Measurements from ENCODE around the gene TBX20. TPM values are rescaled to one million over a fixed set of nuclear protein-coding genes. Genes with fewer than 3 reads are reported as not detected.

TBX20 gene
- total and polyA plus RNA-seq, 7 donors, result not detected

DNA sequence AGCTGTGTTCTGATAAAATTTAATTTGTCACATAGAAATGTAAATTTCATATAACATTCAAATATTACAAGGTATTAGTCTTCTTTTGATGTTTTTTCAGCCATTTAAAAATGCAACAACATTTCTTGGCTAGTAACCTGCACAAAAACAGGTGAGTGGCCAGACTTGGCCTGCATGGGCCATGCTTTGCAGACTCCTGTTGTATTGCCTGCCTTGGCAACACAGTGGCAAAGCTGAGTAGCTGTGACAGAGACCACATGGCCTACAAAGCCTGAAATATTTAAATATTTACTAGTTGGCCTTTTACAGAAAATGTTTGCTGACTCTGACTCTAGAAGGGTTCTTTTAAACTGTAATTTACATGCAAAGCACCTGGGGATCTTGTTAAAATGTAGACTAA is 13.5 kb upstream of the TBX20 start:
- DNase-seq, result no peak
- Histone ChIP-seq H3K9me3 (no peaks in the 10 kb centered on the region), H3K36me3 (ENCODE audit: insufficient read depth in 1 of 2, low read depth in 1 of 2) (no peaks in the 10 kb centered on the region), H3K4me3 (no peak overlapping the region), H3K27me3 (ENCODE audit: insufficient read depth in 3 of 3, low read length in 2 of 3) (peaks cover 0 to 23% (median 7%) of the 10 kb centered on the region in 3 donors), H3K27ac (no peak overlapping the region), H3K4me1 (no peaks in the 10 kb centered on the region)
- TF ChIP-seq, protein P1, sequence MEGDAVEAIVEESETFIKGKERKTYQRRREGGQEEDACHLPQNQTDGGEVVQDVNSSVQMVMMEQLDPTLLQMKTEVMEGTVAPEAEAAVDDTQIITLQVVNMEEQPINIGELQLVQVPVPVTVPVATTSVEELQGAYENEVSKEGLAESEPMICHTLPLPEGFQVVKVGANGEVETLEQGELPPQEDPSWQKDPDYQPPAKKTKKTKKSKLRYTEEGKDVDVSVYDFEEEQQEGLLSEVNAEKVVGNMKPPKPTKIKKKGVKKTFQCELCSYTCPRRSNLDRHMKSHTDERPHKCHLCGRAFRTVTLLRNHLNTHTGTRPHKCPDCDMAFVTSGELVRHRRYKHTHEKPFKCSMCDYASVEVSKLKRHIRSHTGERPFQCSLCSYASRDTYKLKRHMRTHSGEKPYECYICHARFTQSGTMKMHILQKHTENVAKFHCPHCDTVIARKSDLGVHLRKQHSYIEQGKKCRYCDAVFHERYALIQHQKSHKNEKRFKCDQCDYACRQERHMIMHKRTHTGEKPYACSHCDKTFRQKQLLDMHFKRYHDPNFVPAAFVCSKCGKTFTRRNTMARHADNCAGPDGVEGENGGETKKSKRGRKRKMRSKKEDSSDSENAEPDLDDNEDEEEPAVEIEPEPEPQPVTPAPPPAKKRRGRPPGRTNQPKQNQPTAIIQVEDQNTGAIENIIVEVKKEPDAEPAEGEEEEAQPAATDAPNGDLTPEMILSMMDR (IDR thresholded peaks at IDR 0.05), result no peak
- no peak for ATAC-seq
- intact Hi-C loops (cut with DNase I), result no loop called here

DNA sequence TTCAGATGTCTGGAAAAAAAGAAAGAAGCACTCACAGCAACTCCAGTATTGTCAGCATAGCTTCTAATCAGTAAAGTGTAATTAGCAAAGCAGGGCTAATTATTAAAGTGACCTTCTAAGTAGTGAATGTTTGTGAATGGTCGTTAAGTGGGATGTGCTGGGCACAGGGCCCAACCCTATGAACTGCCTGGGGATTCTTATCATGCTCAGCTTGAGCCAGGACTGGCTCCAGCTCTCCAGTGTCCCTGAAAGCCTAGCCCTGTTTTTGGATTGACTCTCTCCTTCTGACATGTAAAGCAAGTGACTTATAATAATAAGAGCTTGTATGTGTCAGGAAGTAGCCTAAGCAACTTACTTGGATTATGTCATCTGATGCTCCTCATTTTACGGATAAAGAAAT is 9.5 kb upstream of the TBX20 start:
- H3K4me1 ChIP-seq, result no peaks in the 10 kb centered on the region
- no peak for DNase-seq
- no peak overlapping the region for H3K4me3 ChIP-seq
- intact Hi-C loops (cut with DNase I), result no loop called here
- ATAC-seq, result no peak
- TF ChIP-seq, protein P1 (IDR thresholded peaks at IDR 0.05), result no peak
- no peak overlapping the region for H3K27ac ChIP-seq
- H3K36me3 ChIP-seq (ENCODE audit: insufficient read depth in 1 of 2, low read depth in 1 of 2), result no peaks in the 10 kb centered on the region
- no peaks in the 10 kb centered on the region for H3K9me3 ChIP-seq
- WGBS, 3 donors, result 28 to 29% (median 28%) methylated on average over 2 of the region's 2 CpGs
- peaks cover 0 to 63% (median 29%) of the 10 kb centered on the region in 3 donors for H3K27me3 ChIP-seq (ENCODE audit: insufficient read depth in 3 of 3, low read length in 2 of 3)

DNA sequence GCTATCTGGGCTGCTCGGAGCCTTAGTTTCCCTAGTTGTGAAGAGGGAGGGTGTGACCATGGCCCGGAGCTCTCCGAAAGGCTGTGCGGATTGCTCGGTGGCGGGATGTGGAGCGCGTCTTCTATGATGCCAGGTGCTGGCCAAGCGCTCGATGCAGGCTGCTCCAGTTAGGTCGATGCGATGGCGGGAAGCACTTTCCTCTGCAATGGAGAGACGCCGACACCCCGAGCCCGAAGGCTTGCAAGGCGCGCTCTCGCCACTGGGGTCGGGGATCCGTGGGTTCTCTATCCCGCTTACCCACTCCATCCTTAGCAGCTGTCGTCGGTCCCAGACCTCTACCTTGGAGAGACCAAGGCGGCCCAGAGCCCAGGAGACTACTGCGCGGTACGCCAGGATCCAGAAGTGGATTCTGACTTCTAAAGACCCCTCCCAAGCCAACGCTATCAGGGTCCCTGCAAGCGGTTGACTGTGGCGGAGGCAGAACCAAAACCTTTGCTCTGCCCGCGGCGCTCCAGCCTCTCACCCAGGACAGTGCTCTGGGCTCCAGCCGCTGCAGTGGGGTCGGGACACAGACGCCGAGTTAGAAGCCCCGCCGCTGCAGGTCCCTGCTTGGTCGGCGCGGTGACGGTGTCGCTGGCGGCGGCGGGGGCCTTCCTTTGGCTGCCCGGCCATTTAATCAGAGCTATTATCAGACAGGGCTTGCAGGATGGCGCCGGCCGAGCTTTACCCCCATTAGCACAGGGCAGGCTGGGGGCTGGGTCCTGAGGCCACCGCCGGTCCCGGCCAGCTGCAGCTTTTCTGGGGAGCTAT is 7.8 kb upstream of the TBX20 start:
- H3K4me3 ChIP-seq, result no peak overlapping the region
- H3K27me3 ChIP-seq (ENCODE audit: insufficient read depth in 3 of 3, low read length in 2 of 3), result peaks cover 0 to 81% (median 40%) of the 10 kb centered on the region in 3 donors
- H3K9me3 ChIP-seq, result no peaks in the 10 kb centered on the region
- no peak for DNase-seq
- no peak overlapping the region for H3K27ac ChIP-seq
- intact Hi-C loops (cut with DNase I), result no loop called here
- no peaks in the 10 kb centered on the region for H3K4me1 ChIP-seq
- no peaks in the 10 kb centered on the region for H3K36me3 ChIP-seq (ENCODE audit: insufficient read depth in 1 of 2, low read depth in 1 of 2)
- no peak for ATAC-seq
- 3 to 4% (median 3%) methylated on average over 54 to 56 of the region's 56 CpGs for WGBS, 3 donors
- TF ChIP-seq, protein P1 (IDR thresholded peaks at IDR 0.05), result no peak

DNA sequence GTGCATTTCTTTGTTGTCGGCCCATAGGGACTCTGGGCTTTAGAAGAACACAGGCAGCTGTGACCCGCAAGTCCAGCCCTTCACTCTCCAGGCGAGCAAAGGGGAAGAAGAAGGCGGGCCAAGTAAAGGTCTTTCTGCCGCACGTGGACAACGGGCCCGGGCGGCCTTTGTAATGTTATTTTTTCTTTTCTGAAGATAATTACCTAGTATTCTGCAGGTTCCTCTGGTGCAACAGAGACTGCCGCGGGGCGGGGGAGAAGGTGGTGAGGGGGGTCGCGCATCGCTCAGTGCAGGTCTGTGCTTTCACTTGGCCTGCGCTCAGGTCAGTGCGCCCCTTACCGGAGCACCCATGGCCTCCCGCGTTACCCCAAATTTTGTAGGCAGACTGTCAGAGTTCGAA is 7.1 kb upstream of the TBX20 start:
- H3K27ac ChIP-seq, result no peak overlapping the region
- no peaks in the 10 kb centered on the region for H3K9me3 ChIP-seq
- no peaks in the 10 kb centered on the region for H3K4me1 ChIP-seq
- WGBS, 3 donors, result 8 to 9% (median 8%) methylated on average over 20 to 21 of the region's 21 CpGs
- H3K36me3 ChIP-seq (ENCODE audit: insufficient read depth in 1 of 2, low read depth in 1 of 2), result no peaks in the 10 kb centered on the region
- peaks cover 0 to 87% (median 47%) of the 10 kb centered on the region in 3 donors for H3K27me3 ChIP-seq (ENCODE audit: insufficient read depth in 3 of 3, low read length in 2 of 3)
- TF ChIP-seq, protein P1 (IDR thresholded peaks at IDR 0.05), result no peak
- ATAC-seq (no peak), DNase-seq (no peak)
- H3K4me3 ChIP-seq, result no peak overlapping the region
- intact Hi-C loops (cut with DNase I), result no loop called here

DNA sequence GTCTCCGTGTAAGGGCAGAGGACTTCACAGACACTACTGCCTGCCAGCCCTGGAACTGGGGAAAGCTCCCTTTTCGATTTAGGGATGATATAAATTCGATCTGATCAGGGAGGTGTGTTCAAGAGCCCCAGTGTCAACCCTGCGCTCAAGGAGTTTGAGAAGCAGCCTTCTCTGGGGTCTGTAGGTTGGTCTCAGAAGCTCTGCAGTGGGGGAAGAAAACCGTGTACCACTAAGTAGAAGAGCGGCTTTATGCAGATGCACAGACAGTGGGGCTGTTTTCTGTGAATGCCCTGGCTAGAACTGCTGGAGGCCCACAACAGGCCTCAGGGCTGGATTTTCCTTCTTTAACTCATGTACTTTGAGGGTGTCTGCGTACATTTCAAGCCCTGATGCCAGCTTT is 6.3 kb upstream of the TBX20 start:
- no peak for ATAC-seq
- intact Hi-C loops (cut with DNase I), result no loop called here
- H3K36me3 ChIP-seq (ENCODE audit: insufficient read depth in 1 of 2, low read depth in 1 of 2), result no peaks in the 10 kb centered on the region
- no peak overlapping the region for H3K4me3 ChIP-seq
- no peaks in the 10 kb centered on the region for H3K4me1 ChIP-seq
- WGBS, 3 donors, result 40 to 58% (median 55%) methylated on average over 7 of the region's 7 CpGs
- TF ChIP-seq, protein P1 (IDR thresholded peaks at IDR 0.05), result no peak
- peaks cover 0 to 95% (median 50%) of the 10 kb centered on the region in 3 donors for H3K27me3 ChIP-seq (ENCODE audit: insufficient read depth in 3 of 3, low read length in 2 of 3)
- DNase-seq, result no peak
- H3K27ac ChIP-seq, result no peak overlapping the region
- H3K9me3 ChIP-seq, result no peaks in the 10 kb centered on the region

Measured in psoas muscle (tissue), 8 donors.